ENCODE results near the gene TLK2.
A peak's percentile ranks its signal among the peaks of the same experiment; 100 is the strongest.

The TLK2 gene

DNA sequence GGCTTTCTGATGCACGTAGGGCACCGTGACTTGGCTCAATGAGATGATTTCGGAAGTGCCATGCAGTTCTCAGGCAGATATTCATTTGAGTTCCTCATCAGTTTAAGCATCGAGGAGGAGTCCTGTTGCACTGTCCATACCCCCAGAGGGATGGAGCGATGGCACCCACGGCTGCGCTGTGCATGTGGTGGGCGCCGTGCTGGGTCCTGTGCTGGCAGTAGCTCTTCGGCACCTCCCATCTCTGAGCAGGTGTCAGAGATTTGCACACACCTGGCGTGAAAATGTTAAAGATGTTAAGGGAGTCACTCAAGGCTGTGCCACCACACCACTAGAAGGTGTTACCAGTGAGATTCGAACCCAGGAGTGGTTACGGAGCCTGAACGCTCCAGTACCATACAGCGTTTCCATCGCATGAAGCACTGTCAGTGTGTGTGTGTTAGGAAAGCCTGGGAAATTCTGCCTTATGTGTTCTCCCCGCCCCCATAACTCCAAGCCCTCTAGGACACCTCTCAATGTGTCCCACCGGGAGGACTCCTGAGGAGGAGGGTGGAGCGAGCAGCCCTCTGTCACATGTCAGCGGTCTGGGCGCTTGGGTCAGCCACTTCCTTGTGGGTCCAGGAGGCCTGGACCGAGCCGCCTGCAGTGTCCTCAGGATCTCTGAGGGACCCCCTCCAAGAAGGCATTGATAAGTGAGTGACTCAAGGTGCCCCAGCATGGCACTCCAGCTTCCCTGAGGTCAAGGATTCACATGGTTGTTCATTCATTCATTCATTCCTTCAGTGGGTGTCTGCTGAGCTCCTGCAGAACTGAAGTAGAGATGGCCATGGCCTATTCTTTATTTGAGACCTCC is 152.7 kb downstream of the TLK2 start:
- no peak for DNase-seq

- no peak for DNase-seq
These were observed 153.6 kb downstream of the TLK2 start for GRCh38 chr17:62631936-62632924.

DNA sequence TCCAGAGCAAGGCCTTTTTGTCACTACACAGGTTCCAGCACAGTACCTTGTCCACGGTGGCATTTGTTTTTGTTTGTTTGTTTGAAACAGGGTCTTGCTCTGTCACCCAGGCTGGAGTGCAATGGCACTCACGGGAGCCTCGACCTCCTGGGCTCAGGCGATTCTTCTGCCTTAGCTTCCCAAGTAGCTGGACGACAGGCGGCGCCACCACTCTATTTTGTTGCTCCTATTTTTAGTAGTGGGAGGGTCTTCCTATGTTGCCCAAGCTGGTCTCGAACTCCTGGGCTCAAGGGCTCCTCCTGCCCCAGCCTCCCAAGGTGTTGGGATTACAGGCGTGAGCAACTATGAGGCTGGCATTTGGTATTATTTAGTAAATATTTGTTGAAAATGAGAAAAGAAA is 159.2 kb downstream of the TLK2 start:
- DNase-seq = no peak

DNA sequence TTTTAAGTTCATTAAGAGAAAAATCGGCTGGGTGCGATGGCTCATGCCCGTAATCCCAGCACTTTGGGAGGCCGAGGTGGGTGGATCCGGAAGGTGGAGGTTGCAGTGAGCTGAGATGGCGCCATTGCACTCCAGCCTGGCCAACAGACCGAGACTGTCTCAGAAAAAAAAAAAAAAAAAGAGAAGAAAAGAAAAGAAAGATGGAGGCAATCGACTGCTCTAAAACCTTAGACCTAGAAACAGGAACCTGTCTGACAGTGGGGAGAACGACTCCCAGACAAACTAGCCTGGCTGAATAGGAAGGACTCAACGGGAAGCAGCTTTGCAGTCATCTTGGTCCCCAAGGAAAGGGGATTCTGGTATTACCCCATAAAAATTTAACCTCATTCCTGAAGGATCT is 162.5 kb downstream of the TLK2 start:
- no peak for DNase-seq

- no peak for DNase-seq
These were observed 163.3 kb downstream of the TLK2 start for GRCh38 chr17:62641951-62642350.

- no peak for DNase-seq
These were observed 164.9 kb downstream of the TLK2 start for GRCh38 chr17:62643496-62643895.

DNA sequence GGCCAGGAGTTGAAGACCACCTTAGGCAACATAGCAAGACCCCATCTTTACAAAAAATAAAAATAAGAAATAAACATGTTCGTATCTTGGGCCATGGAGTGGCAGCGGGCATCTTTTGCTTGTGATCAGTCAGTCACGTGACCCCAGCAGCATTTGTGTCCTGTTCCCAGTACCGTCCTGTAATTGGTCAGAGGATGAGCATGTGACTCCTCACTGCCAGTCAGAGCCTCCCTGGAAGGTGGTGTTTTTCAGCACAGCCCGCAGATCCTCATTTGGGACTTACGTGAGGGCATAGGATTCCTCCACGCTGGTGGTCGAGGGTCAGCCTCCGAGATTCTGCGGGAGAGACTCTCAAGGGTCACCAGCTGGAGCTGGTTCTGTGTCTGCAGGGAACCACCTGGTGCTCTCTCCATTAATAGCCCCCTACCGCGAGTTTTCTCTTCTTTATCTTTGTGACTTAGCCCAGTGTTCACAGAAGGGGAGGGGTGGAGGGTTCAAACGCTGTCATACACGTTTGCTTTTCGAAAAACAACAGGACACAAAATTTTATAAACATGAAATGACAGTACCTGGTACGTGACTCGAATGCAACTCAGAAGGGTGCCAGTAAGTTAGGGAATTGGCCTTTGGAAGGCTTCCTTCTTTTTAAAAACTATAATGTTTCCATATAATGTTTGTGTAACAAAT is 166.0 kb downstream of the TLK2 start:
- DNase-seq = no peak

- DNase-seq = no peak
These were observed 169.8 kb downstream of the TLK2 start for GRCh38 chr17:62648251-62648955.

GRCh38 chr17:62648956-62649294 is 170.3 kb downstream of the TLK2 start:
- DNase-seq = no peak

DNA sequence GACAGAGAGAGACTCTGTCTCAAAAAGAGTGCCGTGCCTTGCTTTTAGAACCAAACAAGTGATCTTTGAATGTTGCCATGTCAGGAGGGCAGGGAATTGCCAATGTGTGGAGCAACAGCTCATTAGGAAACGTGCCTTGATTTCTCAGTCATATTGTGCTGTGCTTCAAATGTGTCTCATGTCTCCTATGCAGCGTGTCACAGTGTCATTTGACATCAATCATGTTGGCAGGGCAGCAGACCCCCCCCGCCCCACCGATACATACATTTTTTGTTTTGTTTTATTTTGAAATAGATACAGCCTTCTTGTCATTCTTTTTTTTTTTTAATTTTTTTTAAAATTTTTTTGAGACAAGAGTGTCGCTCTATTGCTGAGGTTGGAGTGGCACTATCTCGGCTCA is 170.9 kb downstream of the TLK2 start:
- no peak for DNase-seq

DNA sequence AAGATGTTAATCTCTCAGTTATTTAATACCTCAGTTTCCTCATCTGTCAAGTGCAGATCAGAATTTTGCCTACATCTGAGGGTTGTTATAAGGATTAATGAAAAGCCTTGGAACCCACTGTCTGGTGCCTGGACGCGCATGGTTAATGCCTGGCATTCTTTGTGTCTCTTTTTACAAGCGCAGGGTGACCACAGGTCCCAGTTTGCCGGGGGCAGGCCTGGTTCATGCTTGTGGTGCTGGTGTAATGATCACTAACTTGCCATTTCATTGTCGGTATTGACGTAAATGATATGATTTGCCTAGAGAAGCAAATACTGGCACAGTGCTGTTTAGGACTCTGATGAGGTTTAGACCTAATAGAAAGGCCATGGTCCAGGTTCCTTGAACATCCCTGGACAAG is 172.0 kb downstream of the TLK2 start:
- no peak for DNase-seq

GRCh38 chr17:62652251-62653001 is 173.8 kb downstream of the TLK2 start:
- DNase-seq = no peak

- peak; percentile 65 for DNase-seq
These were observed 174.6 kb downstream of the TLK2 start for GRCh38 chr17:62653002-62653825.

- no peak for DNase-seq
These were observed 175.5 kb downstream of the TLK2 start for GRCh38 chr17:62653826-62654761.

- no peak for DNase-seq
These were observed 177.0 kb downstream of the TLK2 start for GRCh38 chr17:62655656-62656055.

GRCh38 chr17:62656446-62656845 is 177.8 kb downstream of the TLK2 start:
- no peak for DNase-seq

- no peak for DNase-seq
These were observed 178.6 kb downstream of the TLK2 start for GRCh38 chr17:62657145-62657665.

GRCh38 chr17:62657690-62658089 is 179.1 kb downstream of the TLK2 start:
- DNase-seq = no peak

GRCh38 chr17:62658136-62658920 is 179.7 kb downstream of the TLK2 start:
- DNase-seq = no peak

Measured in NCI-H187 treated with DMSO at 0.1 percent for 48 hours (cell line).